ENCODE data around the gene ZNF672. TPM values are rescaled to one million over a fixed set of nuclear protein-coding genes. Genes with fewer than 3 reads are reported as not detected.

Gene ZNF672
- total and polyA plus RNA-seq, 2 of the 4 experiments (the other 2 are of a cell fraction) = 6.6 to 12.6 TPM

GRCh38 chr1:248862998-248863881 lies 25.2 kb downstream of the ZNF672 start:
- no peaks in the 10 kb centered on the region for H3K27me3 ChIP-seq (ENCODE audit: control insufficient read depth, insufficient read depth, low read length)
- H2BK120ac ChIP-seq (ENCODE audit: low read depth, low read length) = peak overlapping the region; percentile 82
- H2AK5ac ChIP-seq (ENCODE audit: low read depth, low read length) = peak overlapping the region; percentile 28; the same call in 1 of the 2 replicates
- peak overlapping the region; percentile 81 for H3K14ac ChIP-seq (replicated peaks; ENCODE audit: low read depth, low read length)
- BruUV-seq (replicated peaks) = no TSS peak
- H2AFZ ChIP-seq (replicated peaks; ENCODE audit: low read length, poor library complexity) = peak overlapping the region; percentile 99
- intact Hi-C loops (cut with micrococcal nuclease) = no loop called here
- peaks cover 10% of the 10 kb centered on the region for H3K4me1 ChIP-seq (ENCODE audit: control insufficient read depth, insufficient read depth, low read length)
- dilution Hi-C loops (cut with HindIII; ENCODE audit: low sequenced_read_pairs, unreplicated experiment) = no loop called here
- peak overlapping the region; percentile 8; the same call in 1 of the 2 replicates for H3K18ac ChIP-seq (ENCODE audit: low read depth, low read length)
- peak overlapping the region; percentile 69 for H3K23ac ChIP-seq (ENCODE audit: low read depth, low read length)
- peak overlapping the region; percentile 86 for H3K4me2 ChIP-seq (ENCODE audit: low read depth, low read length)
- H3K4ac ChIP-seq (ENCODE audit: low read depth, low read length) = peak overlapping the region; percentile 84
- ATAC-seq (ENCODE audit: low read depth) = peak; percentile 80
- WGBS, 2 experiments (ENCODE audit: extremely low coverage in 2 of 2, insufficient read length in 1 of 2) = 10% methylated on average over 31 of the region's 46 CpGs; no CpG with 5 or more reads in 1 of the 2 experiments
- H3K9me1 ChIP-seq (ENCODE audit: insufficient read depth, low read length) = peaks cover 10% of the 10 kb centered on the region; the same call in 1 of the 2 replicates
- peak overlapping the region; percentile 42 for H4K5ac ChIP-seq (ENCODE audit: low read depth, low read length)
- in situ Hi-C loops (cut with MboI; ENCODE audit: low sequenced_read_pairs) = no loop called here
- ChIA-PET CTCF (no interaction called here), POLR2A (ENCODE audit: unreplicated experiment) (no interaction called here)
- peaks cover 4 to 7% of the 10 kb centered on the region in 2 experiments; a peak in 3 of 4 replicates for H3K79me1 ChIP-seq (ENCODE audit: low read depth in 1 of 2, low read length in 2 of 2)
- peak overlapping the region; percentile 53 for H3K9ac ChIP-seq (ENCODE audit: low read depth, low read length)
- no peaks in the 10 kb centered on the region for H3K9me3 ChIP-seq (ENCODE audit: control insufficient read depth, insufficient read depth, low read length)
- H4K20me1 ChIP-seq (ENCODE audit: insufficient read depth, low read length) = no peaks in the 10 kb centered on the region
- H2AK9ac ChIP-seq (replicated peaks; ENCODE audit: low read depth, low read length, poor library complexity) = peak overlapping the region; percentile 92
- no peak for TF ChIP-seq CHD1 (IDR thresholded peaks at IDR 0.05; ENCODE audit: low read depth, low read length)
- no peak for TF ChIP-seq CEBPB (IDR thresholded peaks at IDR 0.05; ENCODE audit: low read depth, low read length)
- no peak for TF ChIP-seq POLR2A (IDR thresholded peaks at IDR 0.05; ENCODE audit: low read depth, low read length)
- no peak for TF ChIP-seq RFX5 (IDR thresholded peaks at IDR 0.05; ENCODE audit: low read depth, low read length)
- TF ChIP-seq USF2 (IDR thresholded peaks at IDR 0.05; ENCODE audit: low read depth, low read length) = no peak
- no peak for TF ChIP-seq MXI1 (IDR thresholded peaks at IDR 0.05; ENCODE audit: borderline replicate concordance, low read depth, low read length)
- TF ChIP-seq MAZ (IDR thresholded peaks at IDR 0.05; ENCODE audit: borderline replicate concordance, low read depth, low read length) = 0 out of 2 replicates have a peak, but pooled peaks have one; percentile 18
- TF ChIP-seq NFE2L2 (IDR thresholded peaks at IDR 0.05; ENCODE audit: low read depth, low read length) = no peak
- no peak for TF ChIP-seq BHLHE40 (IDR thresholded peaks at IDR 0.05; ENCODE audit: low read depth, low read length)
- H4K91ac ChIP-seq (ENCODE audit: insufficient read depth, low read depth, low read length) = peak overlapping the region; percentile 48
- H3K27ac ChIP-seq (ENCODE audit: insufficient read depth, low read length) = peak overlapping the region; percentile 8; the same call in 1 of the 2 replicates
- peak; percentile 47 for DNase-seq
- H4K8ac ChIP-seq (ENCODE audit: low read depth in 2 of 2, low read length in 2 of 2) = peak overlapping the region; percentile 69 to 85; a peak in 3 of 4 replicates
- H3K36me3 ChIP-seq (ENCODE audit: control insufficient read depth, insufficient read depth, low read length) = no peaks in the 10 kb centered on the region
- no peak overlapping the region for H2BK15ac ChIP-seq (ENCODE audit: low read depth, low read length)
- H2BK20ac ChIP-seq (ENCODE audit: low read depth, low read length) = peak overlapping the region; percentile 25; the same call in 1 of the 2 replicates
- H2BK5ac ChIP-seq (ENCODE audit: low read depth, low read length, poor library complexity, severe bottlenecking) = peak overlapping the region; percentile 35
- no peak overlapping the region for H3K56ac ChIP-seq (ENCODE audit: extremely low read depth, insufficient read depth, low read length)
- H3K4me3 ChIP-seq (ENCODE audit: insufficient read depth, low read depth, low read length) = peak overlapping the region; percentile 62

Data from IMR-90 (cell line).